Gastroesophageal sphincter (tissue), 3 donors: ENCODE results near the gene GNS.

ENCODE experiments used
- EP300 ChIP-seq: sonication (generic); formaldehyde crosslinking; IDR thresholded peaks from one replicate; pipeline ENCODE4 v1.6.1; 2017; ENCODE audit warnings: antibody characterized with exemption, mild to moderate bottlenecking
- POLR2A ChIP-seq, 2 donors: fragments of 450-650 bp; IDR thresholded peaks; one replicate each; pipeline ENCODE4 v1.6.1; 2017; ENCODE audit warnings: antibody characterized with exemption in 2 of 2, mild to moderate bottlenecking in 2 of 2, moderate library complexity in 1 of 2
- POLR2AphosphoS5 ChIP-seq: sonication (generic); formaldehyde crosslinking; IDR thresholded peaks from one replicate; pipeline ENCODE4 v1.6.1; 2017; ENCODE audit warnings: antibody characterized with exemption
- TF ChIP-seq, protein P1 (sequence below), 4 experiments: fragments of 200-600 bp in 2 of 4; fragments of 450-650 bp in 2 of 4; sonication (generic) in 1 of 4; IDR thresholded peaks; one replicate each; pipeline ENCODE4 v1.5.1; 2017 to 2019; ENCODE audit warnings: antibody characterized with exemption in 4 of 4, mild to moderate bottlenecking in 2 of 4, moderate library complexity in 2 of 4

DNA sequence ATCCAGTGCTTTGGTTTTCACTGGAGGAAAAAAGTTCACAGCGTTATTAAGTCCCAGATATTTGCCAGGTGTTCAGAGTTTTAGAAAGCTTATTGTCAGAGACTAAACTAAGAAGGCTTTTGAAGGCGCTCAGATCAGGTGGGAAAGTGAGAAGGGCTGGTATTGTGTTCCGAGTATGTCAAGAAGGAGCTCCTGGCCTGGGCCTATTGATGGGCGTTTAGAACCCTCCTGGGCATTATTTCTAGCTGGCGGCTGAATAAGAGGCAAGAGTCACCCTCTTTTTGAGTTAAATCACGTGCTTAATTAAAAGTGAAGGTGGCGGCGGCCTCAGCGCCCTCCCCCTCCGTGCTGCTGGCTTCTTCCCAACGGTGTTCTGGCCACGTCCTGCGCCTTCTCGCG, 20.9 kb upstream of the GNS start:
- TF ChIP-seq, protein P1, sequence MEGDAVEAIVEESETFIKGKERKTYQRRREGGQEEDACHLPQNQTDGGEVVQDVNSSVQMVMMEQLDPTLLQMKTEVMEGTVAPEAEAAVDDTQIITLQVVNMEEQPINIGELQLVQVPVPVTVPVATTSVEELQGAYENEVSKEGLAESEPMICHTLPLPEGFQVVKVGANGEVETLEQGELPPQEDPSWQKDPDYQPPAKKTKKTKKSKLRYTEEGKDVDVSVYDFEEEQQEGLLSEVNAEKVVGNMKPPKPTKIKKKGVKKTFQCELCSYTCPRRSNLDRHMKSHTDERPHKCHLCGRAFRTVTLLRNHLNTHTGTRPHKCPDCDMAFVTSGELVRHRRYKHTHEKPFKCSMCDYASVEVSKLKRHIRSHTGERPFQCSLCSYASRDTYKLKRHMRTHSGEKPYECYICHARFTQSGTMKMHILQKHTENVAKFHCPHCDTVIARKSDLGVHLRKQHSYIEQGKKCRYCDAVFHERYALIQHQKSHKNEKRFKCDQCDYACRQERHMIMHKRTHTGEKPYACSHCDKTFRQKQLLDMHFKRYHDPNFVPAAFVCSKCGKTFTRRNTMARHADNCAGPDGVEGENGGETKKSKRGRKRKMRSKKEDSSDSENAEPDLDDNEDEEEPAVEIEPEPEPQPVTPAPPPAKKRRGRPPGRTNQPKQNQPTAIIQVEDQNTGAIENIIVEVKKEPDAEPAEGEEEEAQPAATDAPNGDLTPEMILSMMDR (IDR thresholded peaks at IDR 0.05): no peak
- no peak for TF ChIP-seq POLR2A (IDR thresholded peaks at IDR 0.05)
- TF ChIP-seq POLR2AphosphoS5: no peak
- TF ChIP-seq EP300: no peak
